GM12878 (cell line): ENCODE data around the gene CDK15. TPM values are rescaled to one million over a fixed set of nuclear protein-coding genes. Genes with fewer than 3 reads are reported as not detected.

ENCODE experiments used
- ATAC-seq: fragments of 200-7000 bp; cut with Tn5 transposase; 3 replicates; pipeline ENCODE4 v1.9.1; 2020; ENCODE audit warnings: mild to moderate bottlenecking, moderate library complexity
- BruUV-seq: library from RNA; stranded (reverse); fragments of 400-500 nt; replicated peaks from 2 replicates; lab custom pipeline; 2021; lab: Mats Ljungman, UMichigan
- CTCF ChIA-PET: fragments of 300-600 bp; sonication (Branson Sonifier 250); formaldehyde crosslinking; extraction: SDS; loops from one replicate; lab custom pipeline; 2021; ENCODE audit warnings: inconsistent platforms; lab: Yijun Ruan, JAX
- POLR2A ChIA-PET: fragments of 350-600 bp; formaldehyde crosslinking; extraction: SDS; loops from one replicate; lab custom pipeline; 2021; ENCODE audit warnings: inconsistent platforms; lab: Charles Lee
- RAD21 ChIA-PET: fragments of 300-600 bp; sonication (Branson Sonifier 250); formaldehyde crosslinking; loops from one replicate; lab custom pipeline; 2023; ENCODE audit warnings: antibody characterized with exemption; ENCODE audit not compliant: unreplicated experiment; lab: Charles Lee
- SMC1A ChIA-PET: fragments of 300-600 bp; sonication (Branson Sonifier 250); formaldehyde crosslinking; loops from one replicate; lab custom pipeline; 2023; ENCODE audit not compliant: unreplicated experiment, uncharacterized antibody; lab: Charles Lee
- DNase-seq: peaks from one replicate; pipeline ENCODE4 v3.0.0-alpha.2; 2011; ENCODE audit warnings: low read depth, low spot score
- FAIRE-seq: peaks from 3 replicates; lab custom pipeline; 2011; peaks lifted over from hg19 to GRCh38; lab: Jason Lieb, UNC
- H2AFZ ChIP-seq: 2 replicates; pipeline ENCODE4 v1.6.0; 2011; ENCODE audit warnings: low read depth, low read length, control low read depth; ENCODE audit not compliant: control insufficient read depth
- H3K27ac ChIP-seq: 2 replicates; pipeline ENCODE4 v1.5.1; 2011; ENCODE audit warnings: control low read depth; ENCODE audit not compliant: control insufficient read depth, insufficient read depth
- H3K27me3 ChIP-seq, 2 experiments: replicated peaks in 1 of 2; 2 replicates each; pipeline versions ENCODE4 v1.6.0 to v1.6.1; 2011; ENCODE audit warnings: low read length in 1 of 2; ENCODE audit not compliant: control insufficient read depth in 2 of 2, insufficient read depth in 2 of 2
- H3K36me3 ChIP-seq, 2 experiments: 2 replicates each; pipeline ENCODE4 v1.5.1; 2011; ENCODE audit warnings: low read length in 1 of 2; ENCODE audit not compliant: control insufficient read depth in 2 of 2, insufficient read depth in 2 of 2
- H3K4me1 ChIP-seq: 2 replicates; pipeline ENCODE4 v1.6.1; 2011; ENCODE audit warnings: mild to moderate bottlenecking, low read length, moderate library complexity, mixed read lengths; ENCODE audit not compliant: control insufficient read depth, insufficient read depth
- H3K4me2 ChIP-seq: 2 replicates; pipeline ENCODE4 v1.6.0; 2011; ENCODE audit warnings: control low read depth; ENCODE audit not compliant: control insufficient read depth, insufficient read depth
- H3K4me3 ChIP-seq: fragments of 200-600 bp; sonication (generic); 2 replicates; pipeline ENCODE4 v1.5.1; 2016
- H3K79me2 ChIP-seq: 2 replicates; pipeline ENCODE4 v1.6.0; 2011; ENCODE audit warnings: low read length; ENCODE audit not compliant: control insufficient read depth, insufficient read depth
- H3K9ac ChIP-seq: 2 replicates; pipeline ENCODE4 v1.8.0; 2011; ENCODE audit warnings: low read length, control low read depth, mixed read lengths; ENCODE audit not compliant: control insufficient read depth, insufficient read depth
- H3K9me3 ChIP-seq: replicated peaks from 3 replicates; pipeline ENCODE4 v1.5.1; 2011; ENCODE audit warnings: mild to moderate bottlenecking, low read length; ENCODE audit not compliant: control insufficient read depth, insufficient read depth
- H4K20me1 ChIP-seq: 2 replicates; pipeline ENCODE4 v1.6.0; 2011; ENCODE audit not compliant: control insufficient read depth, insufficient read depth
- BCL11A ChIP-seq: IDR thresholded peaks from 2 replicates; pipeline ENCODE4 v1.6.1; 2011; ENCODE audit warnings: low read depth, low read length
- CHD1 ChIP-seq: IDR thresholded peaks from 2 replicates; pipeline ENCODE4 v1.6.1; 2012; ENCODE audit warnings: low read depth, low read length, improper control_type of control experiment
- HCFC1 ChIP-seq: fragments of 150-350 bp; IDR thresholded peaks from 2 replicates; pipeline ENCODE4 v1.6.1; 2014; ENCODE audit warnings: low read length
- IKZF1 ChIP-seq: fragments of 450-650 bp; conservative IDR thresholded peaks from 2 replicates; pipeline ENCODE4 v1.6.1; 2017; ENCODE audit warnings: antibody characterized with exemption, mild to moderate bottlenecking
- PML ChIP-seq: IDR thresholded peaks from 2 replicates; pipeline ENCODE4 v1.6.1; 2012; ENCODE audit warnings: low read length, inconsistent platforms
- POLR2AphosphoS5 ChIP-seq: IDR thresholded peaks from 2 replicates; pipeline ENCODE4 v1.6.1; 2011; ENCODE audit warnings: mild to moderate bottlenecking, low read length, inconsistent platforms
- SIX5 ChIP-seq: IDR thresholded peaks from 2 replicates; pipeline ENCODE4 v1.6.1; 2011; ENCODE audit warnings: mild to moderate bottlenecking, low read depth, low read length, moderate library complexity; ENCODE audit not compliant: severe bottlenecking
- SP1 ChIP-seq: IDR thresholded peaks from one replicate; pipeline ENCODE4 v1.6.1; 2011; ENCODE audit warnings: low read depth, low read length
- TCF12 ChIP-seq: IDR thresholded peaks from 2 replicates; pipeline ENCODE4 v1.6.1; 2011; ENCODE audit warnings: low read depth, mild to moderate bottlenecking, low read length
- TCF3 ChIP-seq: IDR thresholded peaks from 2 replicates; pipeline ENCODE4 v1.6.1; 2012; ENCODE audit warnings: low read depth, mild to moderate bottlenecking, low read length, borderline replicate concordance; ENCODE audit not compliant: insufficient read depth
- WGBS: methylation state at CpG from one replicate; pipeline ENCODE4 v1.1.6; 2016; ENCODE audit warnings: low lambda C conversion rate; ENCODE audit not compliant: insufficient replicate concordance, insufficient coverage; ENCODE audit errors: missing lambda C conversion rate; 5-methylcytosine and 5-hydroxymethylcytosine counted together
- in situ Hi-C: fragments of 300-500 bp; cut with MboI; formaldehyde crosslinking; loops from 9 replicates; pipeline ENCODE4 v1.14.3; 2018; ENCODE audit warnings: mixed read lengths
- intact Hi-C: fragments of 100-400 bp; cut with micrococcal nuclease; formaldehyde crosslinking; loops from one replicate; pipeline ENCODE4 v1.14.2; 2022; ENCODE audit not compliant: unreplicated experiment
- polyA plus RNA-seq, 11 experiments: library from polyadenylated mRNA; depleted of rRNA in 4 of 11; unstranded in 6 of 11; stranded (reverse) in 5 of 11; fragments of >200 nt; fragmentation: Nextera tagmentation in 4 of 11; fragmentation: Illumina TruSeq in 1 of 11; extraction: Ambion mirVana in 4 of 11; extraction: Trizol in 1 of 11; gene quantifications; 1 replicate in 1 of 11; 2 replicates in 10 of 11; pipeline versions ENCODE4 v1.2.1 to v1.2.3, GENCODE V29; 2011 to 2016; ENCODE audit warnings: inconsistent platforms in 2 of 11, missing spikeins in 2 of 11, low read depth in 1 of 11
- total RNA-seq, 4 experiments: library from RNA; depleted of rRNA in 3 of 4; stranded (reverse); fragments of >200 nt in 3 of 4; fragmentation: Illumina TruSeq in 1 of 4; extraction: Trizol in 1 of 4; gene quantifications; 2 replicates each; pipeline versions ENCODE4 v1.2.1 to v1.2.3, GENCODE V29; 2013 to 2021
- TF ChIP-seq, protein P1 (sequence below): fragments of 450-650 bp; formaldehyde crosslinking; IDR thresholded peaks from 2 replicates; pipeline ENCODE4 v1.4.0; 2020; ENCODE audit warnings: mild to moderate bottlenecking, moderate library complexity
- TF ChIP-seq, protein P2 (sequence below): IDR thresholded peaks from 2 replicates; pipeline ENCODE4 v1.6.1; 2011; ENCODE audit warnings: borderline replicate concordance, low read depth, mild to moderate bottlenecking, moderate library complexity, low read length; ENCODE audit not compliant: insufficient read depth, poor library complexity, severe bottlenecking

Gene CDK15
- total and polyA plus RNA-seq, 10 of the 15 experiments (the other 5 are each of a cell fraction or from before 2014, with no cell fraction given), result 0.01 to 0.04 TPM; not detected in 8

DNA sequence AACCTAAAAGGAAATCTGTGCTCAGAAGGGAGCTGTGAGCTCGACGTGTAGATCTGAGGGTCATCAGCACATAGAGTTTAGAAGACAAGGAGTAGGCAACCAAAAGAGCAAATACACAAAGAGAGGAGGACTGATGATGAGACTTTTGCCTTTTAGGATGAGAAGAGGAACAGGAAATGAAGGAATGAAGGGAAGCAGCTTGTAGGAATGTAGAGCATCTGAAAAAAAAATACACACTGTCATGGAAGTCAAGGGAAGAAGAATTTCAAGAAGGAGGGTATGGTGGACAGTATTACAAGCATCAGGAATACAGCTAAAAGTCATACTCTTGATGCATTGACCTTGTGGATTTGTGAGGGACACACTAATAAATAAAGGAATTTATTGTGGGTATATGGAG lies 21.9 kb downstream of the CDK15 start:
- H3K9me3 ChIP-seq, result no peaks in the 10 kb centered on the region
- FAIRE-seq (no peak), DNase-seq (no peak), ATAC-seq (no peak)
- BruUV-seq, result no TSS peak
- SMC1A ChIA-PET, result no interaction called here
- H3K27ac ChIP-seq, result no peak overlapping the region
- H4K20me1 ChIP-seq, result no peaks in the 10 kb centered on the region
- in situ Hi-C loops, result no loop called here
- CTCF ChIA-PET, result no interaction called here
- no peaks in the 10 kb centered on the region for H3K27me3 ChIP-seq
- H3K9ac ChIP-seq, result no peak overlapping the region
- H3K4me3 ChIP-seq, result no peak overlapping the region
- no peaks in the 10 kb centered on the region for H3K79me2 ChIP-seq
- 8% methylated on average over 2 of the region's 2 CpGs for WGBS
- no peaks in the 10 kb centered on the region for H3K4me1 ChIP-seq
- H3K36me3 ChIP-seq, result no peaks in the 10 kb centered on the region
- intact Hi-C loops, result no loop called here
- POLR2A ChIA-PET, result interaction anchor here (1.4 kb wide), 1 partner anchor 17 kb away, joined by 3 read pairs; no protein-coding TSS in a partner anchor
- no peak for TF ChIP-seq PML
- TF ChIP-seq TCF3, result no peak
- TF ChIP-seq TCF12, result no peak
- TF ChIP-seq POLR2AphosphoS5, result no peak
- TF ChIP-seq HCFC1, result no peak
- TF ChIP-seq CHD1, result no peak
- no peak for TF ChIP-seq IKZF1
- TF ChIP-seq BCL11A, result no peak
- TF ChIP-seq SP1, result no peak
- TF ChIP-seq, all 136 proteins: peak for 0
- no peak overlapping the region for H3K4me2 ChIP-seq
- no peak overlapping the region for H2AFZ ChIP-seq
- RAD21 ChIA-PET, result no interaction called here

DNA sequence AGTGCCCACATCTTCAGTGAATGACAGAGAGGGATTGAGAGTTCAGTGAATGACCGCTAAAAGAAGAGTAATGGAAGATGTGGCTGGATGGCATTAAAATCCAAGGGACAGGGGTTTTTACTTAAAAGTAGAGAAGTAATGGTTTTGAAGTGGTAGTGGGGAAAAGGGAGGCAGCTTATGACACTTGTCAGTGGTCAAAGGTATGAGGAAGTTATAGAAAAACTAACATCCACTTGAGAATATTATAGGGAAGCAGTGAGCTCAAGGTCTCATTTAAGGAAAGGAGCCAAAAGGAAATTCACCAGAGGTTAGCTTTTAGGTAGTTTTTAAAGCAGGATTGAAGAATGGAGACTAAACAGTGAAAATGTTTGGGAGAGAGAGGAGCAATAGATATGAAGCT lies 24.3 kb downstream of the CDK15 start:
- BruUV-seq, result no TSS peak
- H3K36me3 ChIP-seq, result no peaks in the 10 kb centered on the region
- no peaks in the 10 kb centered on the region for H3K9me3 ChIP-seq
- H2AFZ ChIP-seq, result no peak overlapping the region
- H3K9ac ChIP-seq, result no peak overlapping the region
- ChIA-PET CTCF (no interaction called here), RAD21 (interaction anchor here (0.6 kb wide), 1 partner anchor 349 kb away, joined by 3 read pairs; no protein-coding TSS in a partner anchor), SMC1A (interaction anchor here (1.8 kb wide), 1 partner anchor 62 kb away, joined by 5 read pairs; no protein-coding TSS in a partner anchor), POLR2A (no interaction called here)
- in situ Hi-C loops, result no loop called here
- H3K27ac ChIP-seq, result no peak overlapping the region
- intact Hi-C loops, result no loop called here
- H3K4me2 ChIP-seq, result no peak overlapping the region
- H3K4me3 ChIP-seq, result no peak overlapping the region
- no peaks in the 10 kb centered on the region for H3K4me1 ChIP-seq
- no peaks in the 10 kb centered on the region for H3K27me3 ChIP-seq
- DNase-seq (no peak), FAIRE-seq (no peak), ATAC-seq (no peak)
- H3K79me2 ChIP-seq, result no peaks in the 10 kb centered on the region
- 29% methylated on average over 1 of the region's 1 CpG for WGBS
- H4K20me1 ChIP-seq, result no peaks in the 10 kb centered on the region
- TF ChIP-seq, protein P1, sequence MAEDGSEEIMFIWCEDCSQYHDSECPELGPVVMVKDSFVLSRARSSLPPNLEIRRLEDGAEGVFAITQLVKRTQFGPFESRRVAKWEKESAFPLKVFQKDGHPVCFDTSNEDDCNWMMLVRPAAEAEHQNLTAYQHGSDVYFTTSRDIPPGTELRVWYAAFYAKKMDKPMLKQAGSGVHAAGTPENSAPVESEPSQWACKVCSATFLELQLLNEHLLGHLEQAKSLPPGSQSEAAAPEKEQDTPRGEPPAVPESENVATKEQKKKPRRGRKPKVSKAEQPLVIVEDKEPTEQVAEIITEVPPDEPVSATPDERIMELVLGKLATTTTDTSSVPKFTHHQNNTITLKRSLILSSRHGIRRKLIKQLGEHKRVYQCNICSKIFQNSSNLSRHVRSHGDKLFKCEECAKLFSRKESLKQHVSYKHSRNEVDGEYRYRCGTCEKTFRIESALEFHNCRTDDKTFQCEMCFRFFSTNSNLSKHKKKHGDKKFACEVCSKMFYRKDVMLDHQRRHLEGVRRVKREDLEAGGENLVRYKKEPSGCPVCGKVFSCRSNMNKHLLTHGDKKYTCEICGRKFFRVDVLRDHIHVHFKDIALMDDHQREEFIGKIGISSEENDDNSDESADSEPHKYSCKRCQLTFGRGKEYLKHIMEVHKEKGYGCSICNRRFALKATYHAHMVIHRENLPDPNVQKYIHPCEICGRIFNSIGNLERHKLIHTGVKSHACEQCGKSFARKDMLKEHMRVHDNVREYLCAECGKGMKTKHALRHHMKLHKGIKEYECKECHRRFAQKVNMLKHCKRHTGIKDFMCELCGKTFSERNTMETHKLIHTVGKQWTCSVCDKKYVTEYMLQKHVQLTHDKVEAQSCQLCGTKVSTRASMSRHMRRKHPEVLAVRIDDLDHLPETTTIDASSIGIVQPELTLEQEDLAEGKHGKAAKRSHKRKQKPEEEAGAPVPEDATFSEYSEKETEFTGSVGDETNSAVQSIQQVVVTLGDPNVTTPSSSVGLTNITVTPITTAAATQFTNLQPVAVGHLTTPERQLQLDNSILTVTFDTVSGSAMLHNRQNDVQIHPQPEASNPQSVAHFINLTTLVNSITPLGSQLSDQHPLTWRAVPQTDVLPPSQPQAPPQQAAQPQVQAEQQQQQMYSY (CRISPR knock-in tag), result no peak
- TF ChIP-seq SIX5, result no peak
- TF ChIP-seq, protein P2, sequence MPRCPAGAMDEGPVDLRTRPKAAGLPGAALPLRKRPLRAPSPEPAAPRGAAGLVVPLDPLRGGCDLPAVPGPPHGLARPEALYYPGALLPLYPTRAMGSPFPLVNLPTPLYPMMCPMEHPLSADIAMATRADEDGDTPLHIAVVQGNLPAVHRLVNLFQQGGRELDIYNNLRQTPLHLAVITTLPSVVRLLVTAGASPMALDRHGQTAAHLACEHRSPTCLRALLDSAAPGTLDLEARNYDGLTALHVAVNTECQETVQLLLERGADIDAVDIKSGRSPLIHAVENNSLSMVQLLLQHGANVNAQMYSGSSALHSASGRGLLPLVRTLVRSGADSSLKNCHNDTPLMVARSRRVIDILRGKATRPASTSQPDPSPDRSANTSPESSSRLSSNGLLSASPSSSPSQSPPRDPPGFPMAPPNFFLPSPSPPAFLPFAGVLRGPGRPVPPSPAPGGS, result no peak
